ENCODE results near the gene CARS1.
A peak's percentile ranks its signal among the peaks of the same experiment; 100 is the strongest.

The CARS1 gene

DNA sequence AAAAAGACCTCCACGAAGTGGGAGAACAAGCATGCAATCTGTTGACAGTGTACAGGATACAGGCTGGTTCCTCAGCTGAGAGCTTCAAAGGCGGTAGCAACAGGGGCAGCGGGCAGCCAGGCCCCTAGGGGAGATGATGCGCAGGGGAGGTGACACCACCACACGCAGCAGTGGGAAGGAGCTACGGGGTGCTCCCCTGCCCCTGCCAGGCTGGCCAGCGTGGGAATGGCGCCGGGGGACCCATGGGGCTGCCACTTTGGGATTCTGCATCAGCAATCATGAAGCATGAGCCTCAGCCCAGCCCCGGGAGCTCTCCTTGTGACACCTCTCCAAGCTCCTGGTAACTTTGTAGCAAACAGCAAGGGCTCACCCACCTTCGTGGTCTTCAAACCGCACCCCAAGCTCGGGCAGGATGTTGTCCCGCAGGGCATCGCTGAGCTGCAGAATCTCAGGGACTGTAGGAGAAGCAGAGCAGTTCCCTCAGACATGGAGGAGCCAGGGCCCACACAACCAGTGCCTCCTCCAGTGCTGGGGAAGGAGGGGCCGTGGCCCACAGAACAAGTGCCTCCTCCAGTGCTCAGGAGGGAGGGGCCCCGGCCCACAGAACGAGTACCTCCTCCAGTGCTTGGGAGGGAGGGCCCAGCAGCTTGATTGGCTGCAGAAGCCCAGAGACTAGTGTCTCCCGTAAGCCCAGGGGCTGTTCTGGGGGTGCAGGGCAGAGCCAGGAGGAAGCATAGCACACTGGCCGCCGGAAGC, 50.5 kb downstream of the CARS1 start:
- Histone ChIP-seq H3K4me1 (ENCODE audit: control insufficient read depth in 1 of 2, insufficient read depth in 1 of 2, low read depth in 1 of 2, low read length in 1 of 2) (peaks cover 11 to 19% of the 10 kb centered on the region in 2 experiments), H3K4me3 (ENCODE audit: low read depth in 1 of 2, low read length in 1 of 2) (no peak overlapping the region), H3K27me3 (no peaks in the 10 kb centered on the region), H3K9me3 (no peaks in the 10 kb centered on the region), H3K36me3 (peaks cover 96% of the 10 kb centered on the region), H3K27ac (no peak overlapping the region)
- TF ChIP-seq, protein P1, sequence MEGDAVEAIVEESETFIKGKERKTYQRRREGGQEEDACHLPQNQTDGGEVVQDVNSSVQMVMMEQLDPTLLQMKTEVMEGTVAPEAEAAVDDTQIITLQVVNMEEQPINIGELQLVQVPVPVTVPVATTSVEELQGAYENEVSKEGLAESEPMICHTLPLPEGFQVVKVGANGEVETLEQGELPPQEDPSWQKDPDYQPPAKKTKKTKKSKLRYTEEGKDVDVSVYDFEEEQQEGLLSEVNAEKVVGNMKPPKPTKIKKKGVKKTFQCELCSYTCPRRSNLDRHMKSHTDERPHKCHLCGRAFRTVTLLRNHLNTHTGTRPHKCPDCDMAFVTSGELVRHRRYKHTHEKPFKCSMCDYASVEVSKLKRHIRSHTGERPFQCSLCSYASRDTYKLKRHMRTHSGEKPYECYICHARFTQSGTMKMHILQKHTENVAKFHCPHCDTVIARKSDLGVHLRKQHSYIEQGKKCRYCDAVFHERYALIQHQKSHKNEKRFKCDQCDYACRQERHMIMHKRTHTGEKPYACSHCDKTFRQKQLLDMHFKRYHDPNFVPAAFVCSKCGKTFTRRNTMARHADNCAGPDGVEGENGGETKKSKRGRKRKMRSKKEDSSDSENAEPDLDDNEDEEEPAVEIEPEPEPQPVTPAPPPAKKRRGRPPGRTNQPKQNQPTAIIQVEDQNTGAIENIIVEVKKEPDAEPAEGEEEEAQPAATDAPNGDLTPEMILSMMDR (IDR thresholded peaks at IDR 0.05): no peak

DNA sequence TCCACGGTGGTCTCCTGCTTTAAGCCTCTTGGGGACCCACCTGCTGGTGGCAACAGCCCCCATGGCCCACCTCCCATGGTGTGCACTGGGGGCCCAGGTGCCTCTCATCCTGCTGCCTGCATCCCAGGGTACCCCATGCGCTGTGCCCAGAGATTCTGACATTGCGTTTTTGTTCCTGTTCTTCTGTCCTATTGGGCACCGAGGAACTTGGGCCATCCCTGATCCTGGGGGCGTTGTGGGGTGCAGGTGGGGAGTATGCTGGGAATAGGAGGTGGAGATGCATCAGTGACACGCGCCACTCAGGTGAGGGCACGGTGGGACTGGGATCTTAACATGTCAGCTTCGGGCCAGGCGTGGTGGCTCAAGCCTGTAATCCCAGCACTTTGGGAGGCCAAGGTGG, 52.7 kb downstream of the CARS1 start:
- Histone ChIP-seq H3K27me3 (no peaks in the 10 kb centered on the region), H3K9me3 (no peaks in the 10 kb centered on the region), H3K4me3 (ENCODE audit: low read depth in 1 of 2, low read length in 1 of 2) (no peak overlapping the region), H3K36me3 (peaks cover 97% of the 10 kb centered on the region), H3K27ac (no peak overlapping the region), H3K4me1 (ENCODE audit: control insufficient read depth in 1 of 2, insufficient read depth in 1 of 2, low read depth in 1 of 2, low read length in 1 of 2) (peaks cover 11 to 19% of the 10 kb centered on the region in 2 experiments)
- TF ChIP-seq, protein P1 (IDR thresholded peaks at IDR 0.05): no peak

DNA sequence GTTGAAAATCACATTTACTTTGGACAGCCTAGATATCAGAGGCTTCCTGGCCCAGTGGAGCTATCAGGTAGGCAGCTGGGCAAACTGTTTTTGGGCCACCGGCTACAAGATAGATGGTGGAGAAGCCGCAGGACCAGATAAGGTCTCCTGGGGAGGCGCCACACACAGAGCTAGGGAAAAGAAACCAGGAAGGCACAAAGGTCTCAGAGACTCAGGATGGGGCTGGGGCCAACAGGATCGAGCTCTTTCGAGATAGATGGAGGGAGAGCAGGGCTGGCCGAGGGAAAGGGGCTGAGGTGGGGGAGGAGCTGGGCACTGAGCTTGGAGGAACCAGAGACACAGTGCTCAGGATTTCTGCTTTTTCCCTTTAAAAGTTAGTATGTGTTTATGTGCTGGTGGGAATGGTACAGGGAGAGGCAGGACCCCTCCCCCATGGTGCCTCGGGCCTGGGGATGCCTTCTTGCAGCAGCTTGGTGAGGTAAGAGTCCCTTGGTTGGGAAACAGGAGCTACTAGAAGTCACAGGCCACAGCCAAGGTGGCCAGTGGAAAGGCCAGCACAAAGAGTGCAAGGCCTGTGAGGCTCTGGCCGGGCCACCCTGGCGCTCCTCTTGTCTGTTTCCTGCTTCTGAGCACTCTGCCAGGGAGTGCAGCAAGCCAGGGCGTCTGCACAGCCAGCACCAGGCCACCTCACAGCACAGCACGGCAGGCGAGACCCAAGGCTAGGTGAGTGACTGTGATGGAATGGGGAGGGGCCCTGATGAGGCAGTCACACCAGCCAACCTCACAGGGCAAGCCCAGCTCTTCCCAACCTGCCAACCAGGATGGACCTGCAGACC, 53.6 kb downstream of the CARS1 start:
- Histone ChIP-seq H3K4me3 (ENCODE audit: low read depth in 1 of 2, low read length in 1 of 2) (no peak overlapping the region), H3K36me3 (peaks cover 95% of the 10 kb centered on the region), H3K27ac (peak overlapping the region; percentile 10), H3K9me3 (no peaks in the 10 kb centered on the region), H3K4me1 (ENCODE audit: control insufficient read depth in 1 of 2, insufficient read depth in 1 of 2, low read depth in 1 of 2, low read length in 1 of 2) (peaks cover 11 to 19% of the 10 kb centered on the region in 2 experiments), H3K27me3 (no peaks in the 10 kb centered on the region)
- TF ChIP-seq, protein P1 (IDR thresholded peaks at IDR 0.05): no peak

DNA sequence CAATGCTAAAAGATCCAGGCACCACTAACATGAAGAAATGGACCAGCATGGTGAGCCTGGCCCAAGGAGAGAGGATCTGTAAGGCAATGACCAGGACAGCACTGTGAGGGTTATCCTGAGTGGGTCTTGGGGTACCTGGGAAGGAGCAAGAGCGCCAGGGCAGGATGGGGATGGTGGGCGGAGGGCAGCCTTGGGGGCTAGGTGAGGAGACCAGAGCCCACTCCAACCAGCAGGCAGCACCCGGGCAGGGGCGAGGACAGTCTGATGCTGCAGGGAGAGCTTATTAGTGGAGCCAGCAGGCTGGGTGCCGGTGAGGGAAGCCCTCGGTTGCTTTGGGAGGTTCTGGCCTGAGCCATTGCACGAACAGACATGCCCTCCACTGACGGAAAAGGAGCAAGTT, 54.4 kb downstream of the CARS1 start:
- peaks cover 89% of the 10 kb centered on the region for H3K36me3 ChIP-seq
- peak overlapping the region; percentile 43 for H3K27ac ChIP-seq
- no peak overlapping the region for H3K4me3 ChIP-seq (ENCODE audit: low read depth in 1 of 2, low read length in 1 of 2)
- TF ChIP-seq, protein P1 (IDR thresholded peaks at IDR 0.05): no peak
- H3K9me3 ChIP-seq: no peaks in the 10 kb centered on the region
- H3K4me1 ChIP-seq (ENCODE audit: control insufficient read depth in 1 of 2, insufficient read depth in 1 of 2, low read depth in 1 of 2, low read length in 1 of 2): peaks cover 11 to 19% of the 10 kb centered on the region in 2 experiments
- H3K27me3 ChIP-seq: no peaks in the 10 kb centered on the region

DNA sequence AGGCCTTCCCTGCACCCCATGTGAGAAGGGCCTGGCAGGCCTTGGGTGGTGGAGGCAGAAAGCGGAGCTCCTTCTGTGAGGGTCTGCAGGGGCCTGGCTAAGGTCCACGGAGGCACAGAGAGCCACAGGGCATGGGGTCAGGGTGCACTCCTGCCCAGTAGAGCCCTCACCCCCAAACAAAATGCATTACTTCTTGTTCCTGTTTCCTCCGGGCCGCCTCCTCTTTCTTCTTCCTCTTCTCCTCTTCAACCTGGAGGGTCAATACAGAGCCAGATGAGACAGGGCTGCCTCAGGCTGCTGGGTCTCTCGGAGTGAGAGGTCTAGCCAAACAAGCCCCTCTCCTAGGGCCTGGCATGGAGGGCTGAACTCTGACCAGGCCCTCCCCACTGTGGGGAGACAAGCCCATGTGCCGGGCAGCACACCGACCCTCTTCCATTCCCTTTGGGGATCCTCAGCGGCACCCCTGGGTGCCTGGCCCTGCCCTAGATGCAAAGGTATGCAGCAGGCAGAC, 54.8 kb downstream of the CARS1 start:
- Histone ChIP-seq H3K4me1 (ENCODE audit: control insufficient read depth in 1 of 2, insufficient read depth in 1 of 2, low read depth in 1 of 2, low read length in 1 of 2) (peaks cover 11 to 19% of the 10 kb centered on the region in 2 experiments), H3K9me3 (no peaks in the 10 kb centered on the region), H3K36me3 (peaks cover 84% of the 10 kb centered on the region), H3K4me3 (ENCODE audit: low read depth in 1 of 2, low read length in 1 of 2) (no peak overlapping the region), H3K27me3 (no peaks in the 10 kb centered on the region), H3K27ac (peak overlapping the region; percentile 43)
- TF ChIP-seq, protein P1 (IDR thresholded peaks at IDR 0.05): no peak
